CD4-positive, alpha-beta T cell treated with Interleukin-6 for 4 hours (primary cell): ENCODE measurements around the gene TMEM214.
"Not testable (repeated sequence)": the region's sequence is repeated elsewhere in the genome, so short reads cannot be mapped to it uniquely, and the experiment has no call there.

Experiments used
- DNase-seq: peaks from one replicate; pipeline ENCODE4 v3.0.0-alpha.2; 2020; ENCODE audit warnings: mixed read lengths

TMEM214 gene

GRCh38 chr2:27071990-27072830 lies 39.4 kb downstream of the TMEM214 start:
- no peak for DNase-seq

- DNase-seq, result no peak
Observed at GRCh38 chr2:27072920-27073319, 40.2 kb downstream of the TMEM214 start.

- no peak for DNase-seq
Observed at GRCh38 chr2:27073782-27074181, 41.0 kb downstream of the TMEM214 start.

- DNase-seq, result peak; percentile 80
Observed at GRCh38 chr2:27074738-27075565, 42.2 kb downstream of the TMEM214 start.

- not testable (repeated sequence) for DNase-seq
Observed at GRCh38 chr2:27075566-27075871, 42.8 kb downstream of the TMEM214 start.

- DNase-seq, result no peak
Observed at GRCh38 chr2:27076323-27076722, 43.6 kb downstream of the TMEM214 start.

GRCh38 chr2:27077231-27077630 lies 44.5 kb downstream of the TMEM214 start:
- DNase-seq, result no peak

GRCh38 chr2:27078267-27079194 lies 45.8 kb downstream of the TMEM214 start, which contains the start of gene EMILIN1:
TSS of gene EMILIN1 (plus strand) at chr2:27078615. CDS start at chr2:27079066, 451 bp downstream.
- DNase-seq, result no peak

- no peak for DNase-seq
Observed at GRCh38 chr2:27079233-27080139, 46.7 kb downstream of the TMEM214 start.

- DNase-seq, result no peak
Observed at GRCh38 chr2:27080140-27080469, 47.3 kb downstream of the TMEM214 start.

- no peak for DNase-seq
Observed at GRCh38 chr2:27080603-27080936, 47.8 kb downstream of the TMEM214 start.

- DNase-seq, result no peak
Observed at GRCh38 chr2:27081984-27082772, 49.4 kb downstream of the TMEM214 start.

- DNase-seq, result no peak
Observed at GRCh38 chr2:27082773-27083409, 50.1 kb downstream of the TMEM214 start.

GRCh38 chr2:27083410-27084296 lies 50.9 kb downstream of the TMEM214 start:
- DNase-seq, result no peak

- DNase-seq, result no peak
Observed at GRCh38 chr2:27084297-27085061, 51.7 kb downstream of the TMEM214 start.

GRCh38 chr2:27085062-27085672 lies 52.4 kb downstream of the TMEM214 start:
- DNase-seq, result no peak

- DNase-seq, result peak; percentile 46
Observed at GRCh38 chr2:27085673-27086089, 52.9 kb downstream of the TMEM214 start.

GRCh38 chr2:27086090-27086723 lies 53.4 kb downstream of the TMEM214 start:
- DNase-seq, result peak; percentile 98
